Osteocyte (in vitro differentiated cells): ENCODE data around the gene RBM20. TPM values are rescaled to one million over a fixed set of nuclear protein-coding genes. Genes with fewer than 3 reads are reported as not detected.

Experiments used
- DNase-seq: peaks from one replicate; pipeline ENCODE4 v3.0.0; 2021; ENCODE audit warnings: mixed read lengths; ENCODE audit not compliant: unreplicated experiment; ENCODE audit errors: extremely low spot score
- H3K27ac Mint-ChIP-seq: one replicate; pipeline ENCODE4 v1.8.0; 2021; ENCODE audit warnings: mild to moderate bottlenecking, mixed read lengths; ENCODE audit not compliant: unreplicated experiment
- H3K27me3 Mint-ChIP-seq: one replicate; pipeline ENCODE4 v1.8.0; 2021; ENCODE audit warnings: mixed read lengths; ENCODE audit not compliant: unreplicated experiment
- H3K36me3 Mint-ChIP-seq: one replicate; pipeline ENCODE4 v1.8.0; 2021; ENCODE audit warnings: mixed read lengths; ENCODE audit not compliant: unreplicated experiment
- H3K4me1 Mint-ChIP-seq: one replicate; pipeline ENCODE4 v1.8.0; 2021; ENCODE audit warnings: mixed read lengths; ENCODE audit not compliant: unreplicated experiment
- H3K4me3 Mint-ChIP-seq: one replicate; pipeline ENCODE4 v1.8.0; 2021; ENCODE audit warnings: mild to moderate bottlenecking, moderate library complexity, mixed read lengths; ENCODE audit not compliant: unreplicated experiment
- H3K9me3 Mint-ChIP-seq: one replicate; pipeline ENCODE4 v1.8.0; 2021; ENCODE audit warnings: mixed read lengths; ENCODE audit not compliant: unreplicated experiment
- CTCF ChIP-seq: fragments of 200-600 bp; sonication (generic); IDR thresholded peaks from 2 replicates; pipeline ENCODE4 v1.5.0; 2021; ENCODE audit warnings: antibody characterized with exemption, mild to moderate bottlenecking, moderate library complexity
- total RNA-seq: library from RNA; stranded (reverse); gene quantifications from 2 replicates; pipeline ENCODE4 v1.2.1, GENCODE V29; 2021

The RBM20 gene
- total RNA-seq, 1 donor from 2014 or later, result 1.6 TPM

- Mint-ChIP-seq H3K27ac (no peak overlapping the region), H3K4me3 (peak overlapping the region; percentile 74), H3K4me1 (peaks cover 23% of the 10 kb centered on the region), H3K36me3 (no peaks in the 10 kb centered on the region), H3K9me3 (no peaks in the 10 kb centered on the region), H3K27me3 (peaks cover 37% of the 10 kb centered on the region)
- no peak for DNase-seq
- no peak for TF ChIP-seq CTCF
Observed at GRCh38 chr10:110643035-110643652, 992 bp upstream of the RBM20 start.

GRCh38 chr10:110644598-110645462 is 694 bp downstream of the RBM20 start:
- TF ChIP-seq CTCF, result no peak
- no peak overlapping the region for H3K27ac Mint-ChIP-seq
- no peak for DNase-seq
- H3K9me3 Mint-ChIP-seq, result no peaks in the 10 kb centered on the region
- peaks cover 29% of the 10 kb centered on the region for H3K4me1 Mint-ChIP-seq
- no peaks in the 10 kb centered on the region for H3K36me3 Mint-ChIP-seq
- peak overlapping the region; percentile 73 for H3K4me3 Mint-ChIP-seq
- peaks cover 41% of the 10 kb centered on the region for H3K27me3 Mint-ChIP-seq

- H3K27me3 Mint-ChIP-seq, result peaks cover 31% of the 10 kb centered on the region
- DNase-seq, result no peak
- H3K4me1 Mint-ChIP-seq, result peaks cover 44% of the 10 kb centered on the region
- TF ChIP-seq CTCF, result no peak
- H3K9me3 Mint-ChIP-seq, result no peaks in the 10 kb centered on the region
- H3K36me3 Mint-ChIP-seq, result no peaks in the 10 kb centered on the region
- H3K4me3 Mint-ChIP-seq, result no peak overlapping the region
- H3K27ac Mint-ChIP-seq, result no peak overlapping the region
Observed at GRCh38 chr10:110646417-110647135, 2.4 kb downstream of the RBM20 start.

- H3K27me3 Mint-ChIP-seq, result peaks cover 26% of the 10 kb centered on the region
- H3K36me3 Mint-ChIP-seq, result no peaks in the 10 kb centered on the region
- peaks cover 48% of the 10 kb centered on the region for H3K4me1 Mint-ChIP-seq
- no peak for TF ChIP-seq CTCF
- H3K4me3 Mint-ChIP-seq, result no peak overlapping the region
- no peaks in the 10 kb centered on the region for H3K9me3 Mint-ChIP-seq
- no peak overlapping the region for H3K27ac Mint-ChIP-seq
- no peak for DNase-seq
Observed at GRCh38 chr10:110647136-110647430, 2.9 kb downstream of the RBM20 start.
